Measurements from ENCODE around the gene DOCK9.

Gene DOCK9

GRCh38 chr13:98846521-98846920 lies 131.3 kb downstream of the DOCK9 start:
- DNase-seq (ENCODE audit: low read depth): no peak
- no peak for TF ChIP-seq CTCF (conservative IDR thresholded peaks at IDR 0.05; ENCODE audit: low read depth, low read length)

GRCh38 chr13:98845742-98846141 lies 132.1 kb downstream of the DOCK9 start:
- TF ChIP-seq CTCF (conservative IDR thresholded peaks at IDR 0.05; ENCODE audit: low read depth, low read length): no peak
- DNase-seq (ENCODE audit: low read depth): no peak
- H3K4me3 ChIP-seq (ENCODE audit: low read depth, low read length): no peak overlapping the region

More at GRCh38 chr13:98846521-98846920, 131.3 kb downstream of the DOCK9 start:
- no peak overlapping the region for H3K4me3 ChIP-seq (ENCODE audit: low read depth, low read length)

- no peak overlapping the region for H3K4me3 ChIP-seq (ENCODE audit: low read depth, low read length)
- no peak for DNase-seq (ENCODE audit: low read depth)
- no peak for TF ChIP-seq CTCF (conservative IDR thresholded peaks at IDR 0.05; ENCODE audit: low read depth, low read length)
These were observed 133.8 kb downstream of the DOCK9 start for GRCh38 chr13:98844021-98844420.

GRCh38 chr13:98843482-98843877 lies 134.4 kb downstream of the DOCK9 start:
- no peak for TF ChIP-seq CTCF (conservative IDR thresholded peaks at IDR 0.05; ENCODE audit: low read depth, low read length)
- H3K4me3 ChIP-seq (ENCODE audit: low read depth, low read length): no peak overlapping the region
- no peak for DNase-seq (ENCODE audit: low read depth)

- no peak overlapping the region for H3K4me3 ChIP-seq (ENCODE audit: low read depth, low read length)
- peak; percentile 90 for DNase-seq (ENCODE audit: low read depth)
- peak; percentile 98 for TF ChIP-seq CTCF (conservative IDR thresholded peaks at IDR 0.05; ENCODE audit: low read depth, low read length)
These were observed 134.9 kb downstream of the DOCK9 start for GRCh38 chr13:98842858-98843481.

- H3K4me3 ChIP-seq (ENCODE audit: low read depth, low read length): no peak overlapping the region
- no peak for DNase-seq (ENCODE audit: low read depth)
- no peak for TF ChIP-seq CTCF (conservative IDR thresholded peaks at IDR 0.05; ENCODE audit: low read depth, low read length)
These were observed 135.8 kb downstream of the DOCK9 start for GRCh38 chr13:98842070-98842469.
